Measurements from ENCODE around the gene ZNF154.

The ZNF154 gene

DNA sequence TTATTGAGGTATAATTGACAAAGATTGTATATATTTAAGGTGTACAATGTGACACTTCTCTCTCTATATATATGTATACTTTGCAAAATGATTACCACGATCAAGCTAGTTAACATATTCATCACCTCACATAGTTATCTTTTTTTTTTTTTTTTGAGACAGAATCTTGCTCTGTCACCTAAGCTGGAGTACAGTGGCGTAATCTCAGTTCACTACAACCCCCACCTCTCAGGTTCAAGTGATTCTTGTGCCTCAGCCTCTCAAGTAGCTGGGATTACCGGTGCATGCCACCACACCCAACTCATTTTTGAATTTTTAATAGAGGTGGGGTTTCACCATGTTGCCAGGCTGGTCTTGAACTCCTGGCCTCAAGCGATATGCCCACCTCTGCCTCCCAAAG lies 36.5 kb downstream of the ZNF154 start:
- no peak for DNase-seq

DNA sequence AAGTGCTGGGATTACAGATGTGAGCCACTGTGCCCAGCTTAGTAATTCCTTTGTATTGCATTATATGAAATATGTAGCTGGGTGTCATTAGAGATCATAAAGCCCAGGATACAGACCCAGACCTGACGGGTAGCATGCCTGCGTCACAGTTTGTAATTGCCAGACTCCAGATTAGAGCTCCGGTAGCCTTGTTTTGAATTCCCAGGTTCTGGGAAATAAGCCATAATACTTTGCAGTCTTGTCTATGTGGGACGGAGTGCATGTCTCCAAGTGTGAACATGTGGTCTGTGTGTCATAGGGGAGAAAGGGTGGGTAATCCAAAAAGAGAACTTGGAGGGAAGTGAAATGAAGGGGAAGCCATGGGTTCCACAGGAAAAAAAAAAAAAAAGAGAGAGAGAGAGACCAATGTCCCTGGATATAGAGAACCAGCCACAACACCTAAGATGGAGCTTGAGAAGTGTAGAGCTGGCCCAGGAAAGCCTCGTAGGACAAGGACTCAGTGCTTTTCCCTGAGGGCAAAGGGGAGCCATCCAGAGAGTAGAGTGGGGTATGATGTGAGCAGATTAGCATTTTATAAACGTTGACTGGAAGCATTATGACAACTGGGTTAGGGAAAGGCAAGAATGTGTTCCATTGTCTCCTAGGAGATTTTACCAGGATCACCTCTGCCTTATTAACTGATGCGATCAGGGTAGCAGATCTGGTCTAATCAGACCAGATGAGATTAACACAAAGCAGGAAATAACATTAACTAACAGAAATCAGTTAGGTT lies 37.7 kb downstream of the ZNF154 start:
- DNase-seq: no peak

DNA sequence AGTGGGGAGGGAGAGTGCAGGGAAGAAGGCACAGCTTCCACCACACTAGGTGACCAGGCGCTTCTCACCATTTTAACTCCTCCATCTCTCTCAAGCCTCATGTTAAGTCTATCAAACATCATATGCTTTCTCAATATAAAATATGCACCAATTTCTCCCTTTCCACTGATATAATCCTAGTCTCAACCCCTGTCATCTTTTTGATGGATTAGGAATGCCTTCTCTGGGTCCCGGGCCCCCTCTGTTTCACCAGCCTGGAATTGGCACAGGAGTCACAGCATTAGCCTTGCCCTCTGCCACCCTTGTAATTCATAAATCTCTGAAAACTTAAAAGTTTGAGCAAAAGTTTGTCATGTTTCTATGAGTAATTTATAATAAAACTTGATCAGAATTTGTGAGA lies 40.4 kb downstream of the ZNF154 start, which contains the start of gene ZSCAN4:
ZSCAN4 (plus strand) TSS at position 301 of the 400 bp plus-strand sequence. CDS start 7,211 bp downstream, outside the sequence.
- no peak for DNase-seq

GRCh38 chr19:57667228-57667627 lies 41.8 kb downstream of the ZNF154 start:
- no peak for DNase-seq

- no peak for DNase-seq
These were observed 43.7 kb downstream of the ZNF154 start for GRCh38 chr19:57665261-57665806.

- DNase-seq: no peak
These were observed 44.5 kb downstream of the ZNF154 start for GRCh38 chr19:57664269-57665127.

DNA sequence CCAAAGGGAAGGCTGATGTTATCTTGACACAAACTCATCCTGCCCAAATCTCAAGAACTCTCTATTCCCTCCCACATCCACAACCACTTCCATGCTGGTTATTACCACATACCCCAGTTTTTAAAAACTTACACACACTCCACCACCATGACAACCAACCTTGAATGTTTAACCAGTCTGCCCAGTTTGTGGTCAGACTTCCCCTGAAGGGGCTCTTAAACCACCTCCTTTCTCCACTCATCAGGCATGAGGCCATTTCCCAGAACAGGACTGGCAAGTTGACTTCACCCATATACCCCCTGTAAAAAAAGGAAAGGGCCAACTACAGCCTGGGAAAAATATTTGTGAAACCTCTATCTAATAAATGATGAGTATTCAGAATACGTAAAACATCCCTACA lies 52.7 kb downstream of the ZNF154 start:
- DNase-seq: no peak

DNA sequence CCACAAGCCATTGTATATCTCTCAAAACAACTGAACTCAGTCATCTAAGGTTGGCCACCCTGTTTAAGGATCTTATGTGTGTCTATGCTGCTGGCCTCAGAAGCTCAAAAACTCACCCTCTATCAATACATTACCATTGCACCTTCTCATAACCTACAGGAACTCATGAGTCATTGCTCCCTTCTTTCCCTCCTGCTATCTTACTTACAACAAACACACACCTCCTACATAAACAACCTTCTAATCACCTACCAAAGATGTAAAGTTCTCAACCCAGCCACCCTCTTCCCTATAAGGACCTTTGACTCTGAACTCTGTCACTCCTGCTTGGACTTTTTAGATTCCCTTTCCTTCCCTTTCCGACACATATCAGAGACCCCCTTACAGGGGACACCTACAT lies 53.6 kb downstream of the ZNF154 start:
- DNase-seq: no peak

DNA sequence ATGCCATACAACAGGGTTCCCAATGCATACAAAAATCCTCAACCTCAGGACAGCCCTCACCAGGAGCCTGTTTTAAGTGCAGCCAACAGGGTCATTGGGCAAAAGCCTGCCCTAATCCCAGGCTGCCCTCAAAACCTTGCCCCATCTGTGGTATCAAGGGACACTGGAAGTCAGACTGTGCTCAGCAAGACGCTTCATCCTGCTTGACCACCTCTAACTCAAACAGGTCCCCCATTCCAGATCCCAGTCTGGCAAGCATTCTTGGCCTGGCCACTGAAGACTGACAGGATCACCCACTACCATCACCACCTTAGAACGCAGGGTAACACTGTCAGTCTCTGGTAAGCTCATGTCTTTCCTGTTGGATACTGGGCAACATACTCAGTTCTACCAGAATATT lies 55.3 kb downstream of the ZNF154 start:
- no peak for DNase-seq

- no peak for DNase-seq
These were observed 57.4 kb downstream of the ZNF154 start for GRCh38 chr19:57651654-57651996.

DNA sequence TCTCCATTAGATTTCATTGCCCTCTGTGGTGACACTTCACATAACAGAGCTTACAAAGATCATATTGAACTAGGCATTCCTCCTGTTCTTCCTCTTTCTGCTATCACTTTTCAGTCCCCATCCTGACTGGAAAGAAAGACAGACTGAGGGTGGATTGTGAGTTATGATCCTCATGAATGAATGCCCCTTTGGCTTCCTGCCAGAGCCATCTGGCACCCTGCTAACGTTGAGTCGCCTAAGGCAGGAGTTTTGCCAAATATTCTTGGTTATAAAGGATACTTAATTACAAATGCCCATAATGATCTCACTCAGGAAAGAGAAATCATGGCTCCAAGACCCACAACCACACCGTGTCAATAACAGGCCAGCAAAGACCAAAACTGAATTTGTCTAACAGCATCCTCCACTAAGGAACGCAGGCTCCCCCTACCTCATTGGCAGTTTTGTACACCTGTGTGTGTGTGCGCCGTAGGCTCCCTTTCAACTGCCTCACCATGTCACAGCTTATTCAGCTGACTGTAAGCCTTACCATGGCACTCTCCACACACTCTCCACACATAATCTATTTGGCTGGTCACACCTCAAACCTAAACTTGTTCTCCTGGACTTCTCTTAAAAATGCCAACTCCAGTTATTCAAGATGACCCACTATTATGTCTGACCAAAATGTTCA lies 60.5 kb downstream of the ZNF154 start:
- no peak for DNase-seq

Data from NCI-H1436 treated with DMSO at 0.1 percent for 48 hours (cell line).